ENCODE results near the gene PRMT7. TPM values are rescaled to one million over a fixed set of nuclear protein-coding genes. Genes with fewer than 3 reads are reported as not detected.

PRMT7 gene
- total RNA-seq, 2 donors from 2014 or later, result 71.2 to 75.9 TPM

DNA sequence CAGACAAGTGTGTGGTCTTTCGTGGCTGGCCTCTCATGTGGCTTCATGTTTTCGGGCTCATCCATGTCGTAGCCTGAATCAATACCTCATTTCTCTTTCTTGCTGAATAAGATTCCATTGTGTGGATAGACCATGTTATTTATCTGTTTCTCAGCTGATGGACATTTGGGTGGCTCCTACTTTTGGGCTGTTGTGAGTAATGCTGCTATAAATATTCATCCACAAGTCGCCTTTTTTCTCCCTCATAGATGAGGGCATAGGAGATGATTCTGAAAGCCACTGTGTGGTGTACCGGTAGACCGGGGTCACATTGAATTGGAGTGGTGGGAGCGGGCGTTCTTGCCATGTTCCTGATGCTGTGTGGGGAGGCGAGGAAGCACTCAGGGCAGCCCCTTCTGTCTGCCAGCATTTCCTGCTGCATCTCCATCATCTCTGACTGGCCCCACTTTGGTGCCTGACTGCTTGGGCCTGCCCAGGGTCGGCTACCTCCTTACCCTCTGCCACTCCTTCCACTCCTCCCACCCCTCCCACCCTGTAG, 40.1 kb downstream of the PRMT7 start:
- Mint-ChIP-seq H3K4me1 (ENCODE audit: low read depth) (peaks cover 14% of the 10 kb centered on the region), H3K27ac (no peak overlapping the region), H3K36me3 (ENCODE audit: insufficient read depth in 2 of 2) (peaks cover 10 to 40% of the 10 kb centered on the region in 2 donors), H3K4me3 (no peak overlapping the region), H3K27me3 (ENCODE audit: low read depth) (no peaks in the 10 kb centered on the region), H3K9me3 (no peaks in the 10 kb centered on the region)
- DNase-seq (no peak), ATAC-seq (replicated peaks in 1 of 2) (no peak)

DNA sequence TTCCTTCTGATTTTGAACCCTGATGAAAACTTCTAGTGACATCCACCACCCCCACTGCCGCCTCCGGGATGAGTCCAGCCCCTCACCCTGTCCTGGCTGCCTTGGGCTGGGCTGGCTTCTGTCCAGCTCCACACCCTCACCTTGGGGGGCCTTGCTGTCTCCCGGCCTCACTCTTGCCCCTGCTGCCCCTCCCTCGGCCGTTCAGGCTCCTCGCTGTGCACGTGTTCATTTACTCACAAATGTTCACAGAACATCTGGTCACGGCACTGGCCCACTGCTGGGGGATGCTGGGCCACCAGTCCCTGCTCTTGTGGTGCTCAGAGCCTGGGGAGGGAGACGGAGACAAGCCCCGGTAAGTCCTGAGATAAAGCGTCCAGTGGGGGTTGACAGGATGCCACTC, 40.6 kb downstream of the PRMT7 start:
- H3K4me3 Mint-ChIP-seq, result no peak overlapping the region
- no peaks in the 10 kb centered on the region for H3K9me3 Mint-ChIP-seq
- DNase-seq (no peak), ATAC-seq (replicated peaks in 1 of 2) (no peak)
- H3K4me1 Mint-ChIP-seq (ENCODE audit: low read depth), result peaks cover 20% of the 10 kb centered on the region
- H3K27ac Mint-ChIP-seq, result no peak overlapping the region
- H3K36me3 Mint-ChIP-seq (ENCODE audit: insufficient read depth in 2 of 2), result peaks cover 10 to 39% of the 10 kb centered on the region in 2 donors
- H3K27me3 Mint-ChIP-seq (ENCODE audit: low read depth), result no peaks in the 10 kb centered on the region

GRCh38 chr16:68351991-68352431, 41.2 kb downstream of the PRMT7 start:
- no peak for ATAC-seq (replicated peaks in 1 of 2)
- no peaks in the 10 kb centered on the region for H3K9me3 Mint-ChIP-seq
- peaks cover 25% of the 10 kb centered on the region for H3K4me1 Mint-ChIP-seq (ENCODE audit: low read depth)
- no peak overlapping the region for H3K27ac Mint-ChIP-seq
- H3K36me3 Mint-ChIP-seq (ENCODE audit: insufficient read depth in 2 of 2), result peaks cover 10 to 40% of the 10 kb centered on the region in 2 donors
- H3K27me3 Mint-ChIP-seq (ENCODE audit: low read depth), result no peaks in the 10 kb centered on the region
- DNase-seq, result no peak
- no peak overlapping the region for H3K4me3 Mint-ChIP-seq

DNA sequence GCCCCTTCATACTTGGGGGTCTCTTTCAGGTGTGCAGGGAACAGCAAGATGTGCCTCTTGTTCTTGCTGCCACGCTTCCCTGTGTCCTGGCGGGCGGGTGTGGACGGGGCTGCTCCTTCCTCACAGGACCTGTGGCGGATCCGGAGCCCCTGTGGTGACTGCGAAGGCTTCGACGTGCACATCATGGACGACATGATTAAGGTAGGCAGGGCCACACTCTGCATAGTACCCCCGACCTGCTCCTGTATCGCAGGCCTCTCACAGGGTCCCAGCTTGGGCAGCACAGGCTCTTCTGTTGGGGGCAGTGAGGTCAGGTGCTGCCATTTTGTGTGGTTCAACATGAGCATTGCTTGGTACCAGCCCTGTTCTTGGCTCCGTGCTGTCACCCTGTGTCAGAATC, 42.5 kb downstream of the PRMT7 start:
- no peaks in the 10 kb centered on the region for H3K9me3 Mint-ChIP-seq
- peaks cover 33% of the 10 kb centered on the region for H3K4me1 Mint-ChIP-seq (ENCODE audit: low read depth)
- peaks cover 10 to 39% of the 10 kb centered on the region in 2 donors for H3K36me3 Mint-ChIP-seq (ENCODE audit: insufficient read depth in 2 of 2)
- DNase-seq (no peak), ATAC-seq (replicated peaks in 1 of 2) (no peak)
- no peak overlapping the region for H3K27ac Mint-ChIP-seq
- no peak overlapping the region for H3K4me3 Mint-ChIP-seq
- no peaks in the 10 kb centered on the region for H3K27me3 Mint-ChIP-seq (ENCODE audit: low read depth)

DNA sequence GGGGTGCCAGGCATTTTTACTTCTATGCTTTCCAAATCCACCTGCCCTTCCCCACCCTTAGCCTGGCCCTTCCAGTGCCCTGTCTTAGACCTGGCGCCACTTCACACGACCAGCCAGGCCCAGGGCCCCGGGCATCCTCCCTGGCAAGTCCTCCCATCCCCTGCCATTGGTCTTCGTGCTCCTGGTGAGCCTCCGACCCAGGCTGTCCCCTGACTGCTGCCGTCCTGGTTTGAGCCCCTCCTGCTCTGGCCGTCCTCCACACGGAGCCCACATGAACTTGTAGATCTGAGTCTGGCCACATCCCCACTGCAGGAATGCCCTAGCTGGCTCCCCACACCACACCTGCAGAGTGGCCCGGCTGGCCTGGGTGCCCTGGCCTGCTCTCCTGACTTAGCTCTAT, 44.0 kb downstream of the PRMT7 start:
- no peaks in the 10 kb centered on the region for H3K27me3 Mint-ChIP-seq (ENCODE audit: low read depth)
- H3K9me3 Mint-ChIP-seq, result no peaks in the 10 kb centered on the region
- H3K4me1 Mint-ChIP-seq (ENCODE audit: low read depth), result peaks cover 33% of the 10 kb centered on the region

DNA sequence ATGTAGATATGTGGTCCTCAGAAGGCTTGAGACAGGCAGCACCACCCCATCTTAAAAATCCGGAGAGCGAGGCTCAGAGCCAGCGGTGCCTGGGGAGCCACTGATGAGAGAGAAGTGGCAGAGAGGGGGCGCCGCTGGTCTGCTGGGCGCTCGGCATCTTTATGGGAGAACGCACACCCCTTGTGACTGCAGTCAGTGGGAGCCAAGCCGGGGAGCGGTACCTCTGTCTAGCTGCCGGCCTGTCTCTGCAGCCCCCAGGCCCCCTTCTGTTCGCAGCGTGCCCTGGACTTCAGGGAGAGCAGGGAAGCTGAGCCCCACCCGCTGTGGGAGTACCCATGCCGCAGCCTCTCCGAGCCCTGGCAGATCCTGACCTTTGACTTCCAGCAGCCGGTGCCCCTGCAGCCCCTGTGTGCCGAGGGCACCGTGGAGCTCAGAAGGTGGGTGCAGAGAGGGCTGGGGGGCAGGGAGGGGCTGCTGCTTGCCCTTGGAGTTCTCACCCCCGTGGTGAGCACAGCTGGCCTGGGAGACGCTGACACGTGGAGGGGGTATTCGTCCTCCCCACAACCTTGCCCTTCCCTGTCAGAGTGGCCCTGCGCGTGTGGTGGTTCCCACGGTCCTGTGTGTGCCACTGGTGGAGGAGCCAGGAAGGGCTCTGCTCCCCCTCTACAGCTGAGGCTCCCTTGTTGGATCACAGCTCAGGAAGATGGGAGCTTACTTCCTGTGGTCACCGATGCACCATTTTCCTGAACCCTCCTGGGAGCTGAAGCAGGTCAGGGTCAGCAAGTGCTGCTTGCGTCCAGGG, 44.8 kb downstream of the PRMT7 start:
- Mint-ChIP-seq H3K27ac (no peak overlapping the region), H3K4me3 (peak overlapping the region; percentile 60 to 71), H3K27me3 (ENCODE audit: low read depth) (no peaks in the 10 kb centered on the region), H3K9me3 (no peaks in the 10 kb centered on the region), H3K4me1 (ENCODE audit: low read depth) (peaks cover 33% of the 10 kb centered on the region), H3K36me3 (ENCODE audit: insufficient read depth in 2 of 2) (peaks cover 8 to 36% of the 10 kb centered on the region in 2 donors)
- DNase-seq (no peak), ATAC-seq (replicated peaks in 1 of 2) (no peak)

More for the DNA sequence above, 44.0 kb downstream of the PRMT7 start:
- Mint-ChIP-seq H3K36me3 (ENCODE audit: insufficient read depth in 2 of 2) (peaks cover 8 to 33% of the 10 kb centered on the region in 2 donors), H3K4me3 (no peak overlapping the region), H3K27ac (no peak overlapping the region)
- DNase-seq (no peak), ATAC-seq (replicated peaks in 1 of 2) (no peak)

DNA sequence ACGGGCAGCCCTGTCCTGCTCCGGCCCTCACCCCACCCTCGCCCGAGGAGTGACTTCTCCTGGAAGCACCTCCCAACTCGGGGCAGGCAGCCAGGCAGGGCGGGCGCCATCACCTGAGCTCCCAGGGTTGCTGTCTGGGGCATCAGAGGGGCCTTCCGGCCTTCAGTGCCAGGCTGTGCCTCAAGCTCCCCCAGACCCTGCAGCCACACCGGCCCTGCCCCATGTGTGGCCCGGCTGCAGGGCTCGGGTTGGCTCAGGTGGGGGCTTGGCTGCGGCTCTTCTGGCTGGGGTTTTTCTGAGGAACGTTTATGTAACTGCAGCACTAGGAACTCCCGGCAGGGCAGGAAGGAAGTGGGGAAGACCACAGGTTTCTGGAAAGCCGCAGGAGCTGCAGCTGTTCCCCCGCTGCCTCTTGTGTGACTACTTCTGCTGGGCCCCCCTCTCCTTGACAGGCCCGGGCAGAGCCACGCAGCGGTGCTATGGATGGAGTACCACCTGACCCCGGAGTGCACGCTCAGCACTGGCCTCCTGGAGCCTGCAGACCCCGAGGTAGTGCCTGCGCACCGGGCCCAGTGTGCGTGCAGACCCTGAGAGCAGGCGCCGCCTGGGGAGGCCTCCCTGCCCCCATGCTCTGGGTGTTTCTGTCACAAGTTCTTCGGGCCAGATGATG, 45.6 kb downstream of the PRMT7 start:
- Mint-ChIP-seq H3K27ac (peak overlapping the region; percentile 54), H3K9me3 (no peaks in the 10 kb centered on the region)

DNA sequence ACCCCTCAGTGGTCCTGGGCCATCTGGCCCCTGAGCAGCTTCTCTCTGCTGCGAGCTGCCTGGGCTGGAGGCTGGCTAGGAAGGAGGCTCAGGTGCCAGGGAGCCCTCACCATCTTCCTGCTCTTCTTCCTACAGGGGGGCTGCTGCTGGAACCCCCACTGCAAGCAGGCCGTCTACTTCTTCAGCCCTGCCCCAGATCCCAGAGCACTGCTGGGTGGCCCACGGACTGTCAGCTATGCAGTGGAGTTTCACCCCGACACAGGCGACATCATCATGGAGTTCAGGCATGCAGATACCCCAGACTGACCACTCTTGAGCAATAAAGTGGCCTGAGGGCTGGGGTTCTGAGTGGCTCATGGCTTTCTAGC, 46.1 kb downstream of the PRMT7 start:
- DNase-seq (no peak), ATAC-seq (replicated peaks in 1 of 2) (no peak)
- no peaks in the 10 kb centered on the region for H3K9me3 Mint-ChIP-seq
- no peak overlapping the region for H3K27ac Mint-ChIP-seq
- no peaks in the 10 kb centered on the region for H3K27me3 Mint-ChIP-seq (ENCODE audit: low read depth)
- H3K4me1 Mint-ChIP-seq (ENCODE audit: low read depth), result peaks cover 33% of the 10 kb centered on the region
- H3K36me3 Mint-ChIP-seq (ENCODE audit: insufficient read depth in 2 of 2), result peaks cover 8 to 34% of the 10 kb centered on the region in 2 donors
- peak overlapping the region; percentile 60 to 71 for H3K4me3 Mint-ChIP-seq

More for the DNA sequence above, 45.6 kb downstream of the PRMT7 start:
- peaks cover 8 to 36% of the 10 kb centered on the region in 2 donors for H3K36me3 Mint-ChIP-seq (ENCODE audit: insufficient read depth in 2 of 2)
- peaks cover 33% of the 10 kb centered on the region for H3K4me1 Mint-ChIP-seq (ENCODE audit: low read depth)
- DNase-seq (peak; percentile 68 to 80), ATAC-seq (replicated peaks in 1 of 2) (peak; percentile 87 to 89)
- H3K27me3 Mint-ChIP-seq (ENCODE audit: low read depth), result no peaks in the 10 kb centered on the region
- H3K4me3 Mint-ChIP-seq, result peak overlapping the region; percentile 60 to 71

DNA sequence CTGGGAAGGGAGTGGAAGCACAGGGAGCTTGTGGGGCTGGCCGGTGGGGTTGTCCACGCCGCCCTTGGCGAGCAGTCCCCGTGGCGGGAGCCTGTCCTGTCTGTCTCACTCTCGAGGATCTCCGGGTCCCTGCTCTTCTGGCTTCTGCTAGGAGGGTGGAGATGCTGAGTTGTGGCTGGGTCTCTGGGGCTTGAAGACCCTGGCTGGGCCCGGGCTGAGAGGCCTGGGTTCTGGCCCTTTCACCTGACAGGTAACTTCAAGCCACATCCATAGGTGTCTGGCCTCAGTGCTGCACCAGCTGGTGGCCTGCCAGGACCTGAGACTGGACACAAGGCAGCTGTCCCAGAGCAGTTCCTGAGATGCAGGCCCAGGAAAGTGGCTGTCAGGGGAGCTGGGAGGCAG, 46.7 kb downstream of the PRMT7 start:
- ATAC-seq (replicated peaks in 1 of 2), result no peak
- DNase-seq, result no peak
- Mint-ChIP-seq H3K27me3 (ENCODE audit: low read depth) (no peaks in the 10 kb centered on the region), H3K9me3 (no peaks in the 10 kb centered on the region), H3K27ac (no peak overlapping the region), H3K36me3 (ENCODE audit: insufficient read depth in 2 of 2) (peaks cover 5 to 34% of the 10 kb centered on the region in 2 donors), H3K4me1 (ENCODE audit: low read depth) (peaks cover 33% of the 10 kb centered on the region), H3K4me3 (no peak overlapping the region)

DNA sequence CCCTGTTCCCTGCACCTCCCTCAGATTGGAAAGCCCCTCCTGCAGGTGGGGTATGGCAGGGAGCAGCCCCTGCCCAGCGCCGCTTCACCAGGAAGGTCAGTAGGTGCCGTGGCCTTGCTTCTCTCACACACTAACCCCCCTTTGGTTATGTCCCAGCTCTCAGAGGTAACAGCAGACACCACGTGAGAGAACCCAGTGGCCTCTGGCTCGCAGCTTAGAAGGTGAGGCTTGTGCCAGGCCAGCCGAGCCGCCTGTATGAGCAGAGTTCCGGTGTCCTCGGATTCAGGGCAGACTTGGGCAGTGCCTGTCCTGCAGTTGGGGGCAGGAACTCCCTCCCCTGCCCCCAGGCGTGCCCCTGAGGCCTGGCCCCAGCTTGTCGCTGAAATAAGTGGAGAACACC, 47.1 kb downstream of the PRMT7 start:
- Mint-ChIP-seq H3K9me3 (no peaks in the 10 kb centered on the region), H3K4me1 (ENCODE audit: low read depth) (peaks cover 33% of the 10 kb centered on the region), H3K27ac (no peak overlapping the region), H3K27me3 (ENCODE audit: low read depth) (no peaks in the 10 kb centered on the region), H3K4me3 (no peak overlapping the region), H3K36me3 (ENCODE audit: insufficient read depth in 2 of 2) (peaks cover 5 to 32% of the 10 kb centered on the region in 2 donors)
- DNase-seq (no peak), ATAC-seq (replicated peaks in 1 of 2) (no peak)

DNA sequence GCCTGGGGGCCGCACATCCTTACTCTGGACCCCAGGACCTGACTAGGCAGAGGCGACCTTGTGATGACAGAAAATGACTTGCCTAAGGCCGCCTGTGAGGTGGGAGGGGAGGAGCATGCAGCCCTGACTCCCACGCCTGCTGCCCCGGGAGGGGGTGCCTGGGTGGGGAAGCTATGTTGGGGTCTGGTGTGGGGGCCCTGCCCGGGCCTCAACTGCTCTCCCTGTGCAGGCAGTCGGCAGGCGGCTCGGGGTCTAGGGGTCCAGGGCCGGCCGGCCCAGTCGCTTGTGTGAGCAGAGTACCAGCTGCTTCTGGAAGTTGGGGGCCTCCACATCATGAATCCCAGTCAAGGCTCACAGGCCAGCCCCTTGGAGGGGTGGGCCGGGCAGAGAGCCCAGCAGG, 48.1 kb downstream of the PRMT7 start:
- Mint-ChIP-seq H3K4me1 (ENCODE audit: low read depth) (peaks cover 33% of the 10 kb centered on the region), H3K9me3 (no peaks in the 10 kb centered on the region), H3K27ac (no peak overlapping the region), H3K36me3 (ENCODE audit: insufficient read depth in 2 of 2) (peaks cover 5 to 30% of the 10 kb centered on the region in 2 donors), H3K4me3 (no peak overlapping the region), H3K27me3 (ENCODE audit: low read depth) (no peaks in the 10 kb centered on the region)
- no peak for DNase-seq
- no peak for ATAC-seq (replicated peaks in 1 of 2)

GRCh38 chr16:68359398-68360191, 48.8 kb downstream of the PRMT7 start:
- H3K27me3 Mint-ChIP-seq (ENCODE audit: low read depth), result no peaks in the 10 kb centered on the region
- H3K36me3 Mint-ChIP-seq (ENCODE audit: insufficient read depth in 2 of 2), result peaks cover 5 to 24% of the 10 kb centered on the region in 2 donors
- no peaks in the 10 kb centered on the region for H3K9me3 Mint-ChIP-seq
- no peak overlapping the region for H3K4me3 Mint-ChIP-seq
- ATAC-seq (replicated peaks in 1 of 2) (no peak), DNase-seq (no peak)
- no peak overlapping the region for H3K27ac Mint-ChIP-seq
- peaks cover 32% of the 10 kb centered on the region for H3K4me1 Mint-ChIP-seq (ENCODE audit: low read depth)

DNA sequence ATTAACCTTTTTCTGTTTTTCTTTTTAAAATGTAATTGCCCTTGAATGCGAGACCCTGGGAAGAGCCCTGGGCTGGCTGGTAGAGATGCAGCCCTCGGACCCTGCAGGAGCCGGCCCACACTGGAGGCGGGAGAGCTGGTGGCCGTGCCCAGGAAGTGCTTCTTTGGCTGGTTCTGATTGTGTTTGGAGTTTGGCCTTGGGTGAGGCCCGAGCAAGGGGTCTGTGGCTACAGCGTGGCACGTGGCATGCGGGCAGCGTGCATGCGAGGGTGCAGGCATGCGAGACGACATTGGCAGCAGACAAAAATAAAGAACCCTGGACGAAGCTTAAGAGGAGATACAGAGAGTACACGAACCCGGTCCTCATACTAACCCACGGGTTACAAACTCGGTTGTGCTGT, 49.7 kb downstream of the PRMT7 start:
- H3K4me1 Mint-ChIP-seq (ENCODE audit: low read depth), result peaks cover 22% of the 10 kb centered on the region
- H3K27me3 Mint-ChIP-seq (ENCODE audit: low read depth), result no peaks in the 10 kb centered on the region
- H3K4me3 Mint-ChIP-seq, result no peak overlapping the region
- no peak for ATAC-seq (replicated peaks in 1 of 2)
- DNase-seq, result no peak
- H3K36me3 Mint-ChIP-seq (ENCODE audit: insufficient read depth in 2 of 2), result peaks cover 0 to 17% of the 10 kb centered on the region in 2 donors
- no peaks in the 10 kb centered on the region for H3K9me3 Mint-ChIP-seq
- no peak overlapping the region for H3K27ac Mint-ChIP-seq
